PC-9 (cell line): ENCODE measurements around the gene SAMD15.

Experiments
- EZH2 ChIP-seq: fragments of 200-600 bp; sonication (generic); IDR thresholded peaks from 2 replicates; pipeline ENCODE4 v1.8.0; 2017; ENCODE audit warnings: antibody characterized with exemption, low read depth
- TF ChIP-seq, protein P1 (sequence below): fragments of 200-600 bp; sonication (generic); conservative IDR thresholded peaks from 2 replicates; pipeline ENCODE4 v1.6.1; 2017; ENCODE audit warnings: mixed run types, antibody characterized with exemption, mild to moderate bottlenecking, moderate library complexity

DNA sequence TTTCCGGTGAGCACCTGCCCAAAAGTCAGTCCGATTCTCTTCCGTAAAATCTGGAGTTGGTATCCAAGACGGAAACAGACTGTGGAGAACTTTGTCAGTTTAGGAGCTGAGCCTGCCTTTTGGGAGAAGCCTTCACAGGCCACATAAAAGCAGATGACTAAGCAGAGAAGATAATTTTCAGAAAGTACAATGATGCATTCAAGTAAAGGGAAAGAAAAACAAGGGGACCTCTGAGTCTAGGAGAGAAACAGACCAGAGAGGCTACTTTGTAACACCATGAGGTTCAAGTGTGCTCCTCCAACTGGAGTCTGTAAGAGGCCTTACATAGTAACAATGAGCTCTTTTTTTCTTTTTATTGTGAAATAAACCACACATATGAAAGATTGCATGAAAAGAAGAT, 21.4 kb upstream of the SAMD15 start:
- TF ChIP-seq, protein P1, sequence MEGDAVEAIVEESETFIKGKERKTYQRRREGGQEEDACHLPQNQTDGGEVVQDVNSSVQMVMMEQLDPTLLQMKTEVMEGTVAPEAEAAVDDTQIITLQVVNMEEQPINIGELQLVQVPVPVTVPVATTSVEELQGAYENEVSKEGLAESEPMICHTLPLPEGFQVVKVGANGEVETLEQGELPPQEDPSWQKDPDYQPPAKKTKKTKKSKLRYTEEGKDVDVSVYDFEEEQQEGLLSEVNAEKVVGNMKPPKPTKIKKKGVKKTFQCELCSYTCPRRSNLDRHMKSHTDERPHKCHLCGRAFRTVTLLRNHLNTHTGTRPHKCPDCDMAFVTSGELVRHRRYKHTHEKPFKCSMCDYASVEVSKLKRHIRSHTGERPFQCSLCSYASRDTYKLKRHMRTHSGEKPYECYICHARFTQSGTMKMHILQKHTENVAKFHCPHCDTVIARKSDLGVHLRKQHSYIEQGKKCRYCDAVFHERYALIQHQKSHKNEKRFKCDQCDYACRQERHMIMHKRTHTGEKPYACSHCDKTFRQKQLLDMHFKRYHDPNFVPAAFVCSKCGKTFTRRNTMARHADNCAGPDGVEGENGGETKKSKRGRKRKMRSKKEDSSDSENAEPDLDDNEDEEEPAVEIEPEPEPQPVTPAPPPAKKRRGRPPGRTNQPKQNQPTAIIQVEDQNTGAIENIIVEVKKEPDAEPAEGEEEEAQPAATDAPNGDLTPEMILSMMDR: no peak
- no peak for TF ChIP-seq EZH2
